Chondrocyte (in vitro differentiated cells): ENCODE measurements around the gene SBNO1. TPM values are rescaled to one million over a fixed set of nuclear protein-coding genes. Genes with fewer than 3 reads are reported as not detected.
A peak's percentile ranks its signal among the peaks of the same experiment; 100 is the strongest.

ENCODE experiments used
- DNase-seq: peaks from one replicate; pipeline ENCODE4 v3.0.0; 2021; ENCODE audit warnings: mixed read lengths, low spot score
- H3K27ac Mint-ChIP-seq: one replicate; pipeline ENCODE4 v1.8.0; 2021; ENCODE audit warnings: mild to moderate bottlenecking, moderate library complexity, mixed read lengths; ENCODE audit not compliant: unreplicated experiment
- H3K27me3 Mint-ChIP-seq: 2 replicates; pipeline ENCODE4 v1.8.0; 2021; ENCODE audit warnings: low read depth, mixed read lengths
- H3K36me3 Mint-ChIP-seq: 2 replicates; pipeline ENCODE4 v1.8.0; 2021; ENCODE audit warnings: low read depth, mixed read lengths
- H3K4me1 Mint-ChIP-seq: 2 replicates; pipeline ENCODE4 v1.8.0; 2021; ENCODE audit warnings: low read depth, mild to moderate bottlenecking, mixed read lengths
- H3K4me3 Mint-ChIP-seq: one replicate; pipeline ENCODE4 v1.8.0; 2021; ENCODE audit warnings: mild to moderate bottlenecking, moderate library complexity, mixed read lengths; ENCODE audit not compliant: unreplicated experiment
- H3K9me3 Mint-ChIP-seq: 2 replicates; pipeline ENCODE4 v1.8.0; 2021; ENCODE audit warnings: low read depth, mixed read lengths
- CTCF ChIP-seq: fragments of 200-600 bp; sonication (generic); IDR thresholded peaks from 2 replicates; pipeline ENCODE4 v1.5.0; 2021; ENCODE audit warnings: antibody characterized with exemption, mild to moderate bottlenecking, moderate library complexity
- total RNA-seq: library from RNA; stranded (reverse); gene quantifications from 3 replicates; pipeline ENCODE4 v1.2.1, GENCODE V29; 2021

SBNO1 gene
- total RNA-seq, 1 donor from 2014 or later: 37.7 TPM

GRCh38 chr12:123396954-123397353 is 32.3 kb upstream of the SBNO1 start:
- Mint-ChIP-seq H3K4me3 (no peak overlapping the region), H3K27me3 (no peaks in the 10 kb centered on the region), H3K27ac (peak overlapping the region; percentile 49), H3K4me1 (peaks cover 38% of the 10 kb centered on the region), H3K9me3 (no peaks in the 10 kb centered on the region), H3K36me3 (peaks cover 27% of the 10 kb centered on the region)
- TF ChIP-seq CTCF: no peak
- DNase-seq: no peak

- no peaks in the 10 kb centered on the region for H3K27me3 Mint-ChIP-seq
- no peak for TF ChIP-seq CTCF
- no peak overlapping the region for H3K4me3 Mint-ChIP-seq
- H3K9me3 Mint-ChIP-seq: no peaks in the 10 kb centered on the region
- peak overlapping the region; percentile 8 for H3K27ac Mint-ChIP-seq
- no peak for DNase-seq
- peaks cover 42% of the 10 kb centered on the region for H3K4me1 Mint-ChIP-seq
- H3K36me3 Mint-ChIP-seq: peaks cover 29% of the 10 kb centered on the region
Measured at GRCh38 chr12:123396543-123396942, 31.9 kb upstream of the SBNO1 start.

DNA sequence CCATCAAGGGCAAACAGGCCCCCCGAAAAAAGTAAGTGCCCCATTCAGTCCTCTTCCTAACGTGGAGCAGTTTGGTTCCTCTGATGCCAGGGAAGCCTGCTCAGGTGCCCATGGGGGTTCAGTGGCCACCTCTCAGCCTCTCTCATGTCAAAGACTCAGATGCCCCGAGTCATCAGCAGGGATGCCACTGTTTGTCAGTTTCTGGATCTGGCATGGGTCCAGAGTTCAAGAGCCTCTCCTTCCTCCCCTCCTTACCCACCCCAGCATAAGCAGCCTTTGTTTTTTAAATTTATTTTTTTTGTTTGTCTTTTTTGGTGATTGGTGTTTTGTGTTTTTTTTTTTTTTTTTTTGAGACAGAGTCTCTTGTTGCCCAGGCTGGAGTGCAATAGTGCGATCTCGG is 30.6 kb upstream of the SBNO1 start:
- Mint-ChIP-seq H3K4me1 (peaks cover 55% of the 10 kb centered on the region), H3K9me3 (no peaks in the 10 kb centered on the region), H3K27me3 (no peaks in the 10 kb centered on the region), H3K27ac (peak overlapping the region; percentile 49), H3K4me3 (no peak overlapping the region), H3K36me3 (peaks cover 31% of the 10 kb centered on the region)
- DNase-seq: no peak
- TF ChIP-seq CTCF: no peak

DNA sequence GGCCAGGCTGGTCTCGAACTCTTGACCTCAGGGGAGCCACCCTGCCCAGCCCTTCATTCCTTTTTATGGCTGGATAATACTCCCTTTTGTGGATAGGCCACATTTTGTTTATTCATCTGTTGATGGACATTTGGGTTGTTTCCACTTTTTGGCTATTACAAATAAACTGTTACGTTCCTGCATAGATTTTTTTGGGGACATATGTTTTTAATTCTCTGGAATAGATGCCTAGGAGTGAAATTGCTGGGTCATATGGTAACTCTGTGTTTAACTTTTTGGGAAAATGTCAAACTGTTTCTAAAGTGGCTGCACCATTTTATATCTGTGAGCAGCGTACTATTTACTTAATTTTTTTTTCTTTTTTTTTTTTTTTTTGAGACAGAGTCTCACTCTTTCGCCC is 29.1 kb upstream of the SBNO1 start:
- TF ChIP-seq CTCF: no peak
- Mint-ChIP-seq H3K27ac (no peak overlapping the region), H3K27me3 (no peaks in the 10 kb centered on the region), H3K36me3 (peaks cover 29% of the 10 kb centered on the region), H3K9me3 (no peaks in the 10 kb centered on the region), H3K4me1 (peaks cover 51% of the 10 kb centered on the region), H3K4me3 (no peak overlapping the region)
- no peak for DNase-seq

- Mint-ChIP-seq H3K27ac (peak overlapping the region; percentile 39), H3K36me3 (peaks cover 26% of the 10 kb centered on the region), H3K27me3 (no peaks in the 10 kb centered on the region), H3K4me1 (peaks cover 48% of the 10 kb centered on the region), H3K4me3 (no peak overlapping the region), H3K9me3 (no peaks in the 10 kb centered on the region)
- no peak for DNase-seq
- TF ChIP-seq CTCF: no peak
Measured at GRCh38 chr12:123391546-123392343, 27.1 kb upstream of the SBNO1 start.
